M059J (cell line): ENCODE results near the gene SCN11A. TPM values are rescaled to one million over a fixed set of nuclear protein-coding genes. Genes with fewer than 3 reads are reported as not detected.

Source experiments
- total RNA-seq: library from RNA; depleted of rRNA; stranded (reverse); fragments of >200 nt; shearing (Covaris generic); gene quantifications from 2 replicates; pipeline ENCODE4 v1.2.3, GENCODE V29; 2014; rRNA removed

SCN11A gene
- total RNA-seq, 1 experiment from 2014 or later: not detected

Other genes starting within 250 kb of the SCN11A start
- gene SCN10A, start 235.7 kb downstream of the SCN11A start, total RNA-seq: not detected in 2 replicates
- 11.4 and 20.0 TPM in 2 replicates for gene WDR48, start 72 bp upstream of the SCN11A start, total RNA-seq
- gene GORASP1, start 55.7 kb upstream of the SCN11A start, total RNA-seq: 18.7 and 34.8 TPM in 2 replicates
- gene TTC21A, start 55.7 kb upstream of the SCN11A start, total RNA-seq: 0.10 and 1.4 TPM in 2 replicates
- gene CSRNP1, start 101.6 kb upstream of the SCN11A start, total RNA-seq: 6.0 and 12.6 TPM in 2 replicates
- gene XIRP1, start 140.7 kb upstream of the SCN11A start, total RNA-seq: 0.12 and 0.59 TPM in 2 replicates
- 0.02 TPM in 1 of 2 replicates, not detected in the other for gene CX3CR1, start 228.1 kb upstream of the SCN11A start, total RNA-seq